IMR-90 (cell line): ENCODE data around the gene NAPSA. TPM values are rescaled to one million over a fixed set of nuclear protein-coding genes. Genes with fewer than 3 reads are reported as not detected.

Experiments
- ATAC-seq: fragments of 200-7000 bp; cut with Tn5 transposase; 2 replicates; pipeline ENCODE4 v1.9.1; 2020; ENCODE audit warnings: low read depth, mild to moderate bottlenecking, moderate library complexity
- BruUV-seq: library from RNA; stranded (reverse); fragments of 400-500 nt; replicated peaks from 2 replicates; lab custom pipeline; 2021; lab: Mats Ljungman, UMichigan
- CTCF ChIA-PET: fragments of 300-600 bp; formaldehyde crosslinking; extraction: SDS; loops from one replicate; lab custom pipeline; 2021; ENCODE audit warnings: antibody characterized with exemption; lab: Yijun Ruan, JAX
- POLR2A ChIA-PET: fragments of 300-600 bp; sonication (Branson Sonifier 250); formaldehyde crosslinking; loops from one replicate; lab custom pipeline; 2022; ENCODE audit warnings: antibody characterized with exemption; ENCODE audit not compliant: unreplicated experiment; lab: Charles Lee
- DNase-seq: peaks from one replicate; pipeline ENCODE4 v3.0.0; 2013
- H2AFZ ChIP-seq: replicated peaks from 2 replicates; pipeline ENCODE3; 2013; ENCODE audit warnings: low read length, mild to moderate bottlenecking; ENCODE audit not compliant: poor library complexity
- H2AK5ac ChIP-seq: 2 replicates; pipeline ENCODE4 v1.6.1; 2013; ENCODE audit warnings: low read depth, low read length, inconsistent platforms
- H2AK9ac ChIP-seq: replicated peaks from 2 replicates; pipeline ENCODE3; 2013; ENCODE audit warnings: mild to moderate bottlenecking, low read depth, low read length, moderate library complexity; ENCODE audit not compliant: poor library complexity
- H2BK120ac ChIP-seq: 2 replicates; pipeline ENCODE4 v1.6.1; 2013; ENCODE audit warnings: low read depth, low read length, inconsistent platforms
- H2BK15ac ChIP-seq: 3 replicates; pipeline ENCODE4 v1.6.1; 2013; ENCODE audit warnings: low read depth, low read length, inconsistent platforms
- H2BK20ac ChIP-seq: 2 replicates; pipeline ENCODE4 v1.6.1; 2013; ENCODE audit warnings: low read depth, mild to moderate bottlenecking, inconsistent platforms, low read length, moderate library complexity
- H2BK5ac ChIP-seq: 2 replicates; pipeline ENCODE4 v1.6.1; 2013; ENCODE audit warnings: mild to moderate bottlenecking, low read depth, low read length, inconsistent platforms; ENCODE audit not compliant: poor library complexity, severe bottlenecking
- H3K14ac ChIP-seq: replicated peaks from 2 replicates; pipeline ENCODE4 v1.6.1; 2013; ENCODE audit warnings: low read depth, low read length, inconsistent platforms
- H3K18ac ChIP-seq: 2 replicates; pipeline ENCODE4 v1.6.1; 2013; ENCODE audit warnings: low read depth, low read length, control low read depth
- H3K23ac ChIP-seq: 2 replicates; pipeline ENCODE4 v1.6.1; 2013; ENCODE audit warnings: low read depth, low read length, inconsistent platforms
- H3K27ac ChIP-seq: 2 replicates; pipeline ENCODE4 v1.5.1; 2013; ENCODE audit warnings: mild to moderate bottlenecking, control low read depth, low read length; ENCODE audit not compliant: insufficient read depth
- H3K27me3 ChIP-seq: 2 replicates; pipeline ENCODE4 v1.6.1; 2013; ENCODE audit warnings: low read length; ENCODE audit not compliant: control insufficient read depth, insufficient read depth
- H3K36me3 ChIP-seq: 2 replicates; pipeline ENCODE4 v1.6.1; 2013; ENCODE audit warnings: low read length, mixed read lengths; ENCODE audit not compliant: control insufficient read depth, insufficient read depth
- H3K4ac ChIP-seq: 2 replicates; pipeline ENCODE4 v1.6.1; 2013; ENCODE audit warnings: low read depth, low read length, inconsistent platforms
- H3K4me1 ChIP-seq: 2 replicates; pipeline ENCODE4 v1.6.1; 2013; ENCODE audit warnings: low read length, mixed read lengths; ENCODE audit not compliant: control insufficient read depth, insufficient read depth
- H3K4me2 ChIP-seq: 2 replicates; pipeline ENCODE4 v1.6.1; 2013; ENCODE audit warnings: low read depth, mild to moderate bottlenecking, control low read depth, low read length, moderate library complexity
- H3K4me3 ChIP-seq: 2 replicates; pipeline ENCODE4 v1.5.1; 2013; ENCODE audit warnings: low read depth, mild to moderate bottlenecking, control low read depth, low read length, moderate library complexity; ENCODE audit not compliant: insufficient read depth
- H3K56ac ChIP-seq: 2 replicates; pipeline ENCODE4 v1.6.1; 2013; ENCODE audit warnings: low read length, inconsistent platforms; ENCODE audit not compliant: insufficient read depth; ENCODE audit errors: extremely low read depth
- H3K79me1 ChIP-seq, 2 experiments: 2 replicates each; pipeline ENCODE4 v1.6.1; 2013; ENCODE audit warnings: low read length in 2 of 2, inconsistent platforms in 1 of 2, low read depth in 1 of 2
- H3K9ac ChIP-seq: 2 replicates; pipeline ENCODE4 v1.6.1; 2013; ENCODE audit warnings: low read depth, low read length, control low read depth
- H3K9me1 ChIP-seq: 2 replicates; pipeline ENCODE4 v1.6.1; 2013; ENCODE audit warnings: low read length, inconsistent platforms; ENCODE audit not compliant: insufficient read depth
- H3K9me3 ChIP-seq: 2 replicates; pipeline ENCODE4 v1.6.1; 2013; ENCODE audit warnings: low read length; ENCODE audit not compliant: control insufficient read depth, insufficient read depth
- H4K20me1 ChIP-seq: 2 replicates; pipeline ENCODE4 v1.6.1; 2013; ENCODE audit warnings: low read length, inconsistent platforms; ENCODE audit not compliant: insufficient read depth
- H4K5ac ChIP-seq: 2 replicates; pipeline ENCODE4 v1.6.1; 2013; ENCODE audit warnings: mild to moderate bottlenecking, low read depth, low read length, control low read depth
- H4K8ac ChIP-seq, 2 experiments: 2 replicates each; pipeline ENCODE4 v1.6.1; 2013; ENCODE audit warnings: low read depth in 2 of 2, low read length in 2 of 2, control low read depth in 1 of 2, inconsistent platforms in 1 of 2
- H4K91ac ChIP-seq: 2 replicates; pipeline ENCODE4 v1.6.1; 2013; ENCODE audit warnings: low read depth, low read length, inconsistent platforms; ENCODE audit not compliant: insufficient read depth
- BHLHE40 ChIP-seq: fragments of 150-350 bp; IDR thresholded peaks from 2 replicates; pipeline ENCODE4 v1.6.1; 2016; ENCODE audit warnings: mild to moderate bottlenecking, low read depth, low read length
- CEBPB ChIP-seq: IDR thresholded peaks from 2 replicates; pipeline ENCODE4 v1.6.1; 2012; ENCODE audit warnings: low read depth, low read length, improper control_type of control experiment
- FOS ChIP-seq: fragments of 150-350 bp; IDR thresholded peaks from 2 replicates; pipeline ENCODE4 v1.6.1; 2016; ENCODE audit warnings: low read depth, low read length
- MAFK ChIP-seq: IDR thresholded peaks from 2 replicates; pipeline ENCODE4 v1.6.1; 2012; ENCODE audit warnings: low read depth, low read length, improper control_type of control experiment
- MAZ ChIP-seq: IDR thresholded peaks from 2 replicates; pipeline ENCODE4 v1.6.1; 2012; ENCODE audit warnings: low read depth, mild to moderate bottlenecking, low read length, improper control_type of control experiment, moderate library complexity, borderline replicate concordance
- MXI1 ChIP-seq: IDR thresholded peaks from 2 replicates; pipeline ENCODE4 v1.6.1; 2012; ENCODE audit warnings: low read depth, mild to moderate bottlenecking, low read length, moderate library complexity, borderline replicate concordance
- NFE2L2 ChIP-seq: fragments of 150-350 bp; IDR thresholded peaks from 2 replicates; pipeline ENCODE4 v1.6.1; 2016; ENCODE audit warnings: low read depth, mild to moderate bottlenecking, low read length
- POLR2A ChIP-seq: IDR thresholded peaks from 2 replicates; pipeline ENCODE4 v1.6.1; 2012; ENCODE audit warnings: mild to moderate bottlenecking, low read depth, low read length
- RAD21 ChIP-seq: IDR thresholded peaks from 2 replicates; pipeline ENCODE4 v1.6.1; 2012; ENCODE audit warnings: low read length, improper control_type of control experiment
- RCOR1 ChIP-seq: IDR thresholded peaks from 2 replicates; pipeline ENCODE4 v1.6.1; 2012; ENCODE audit warnings: mild to moderate bottlenecking, low read length, improper control_type of control experiment; ENCODE audit not compliant: insufficient replicate concordance
- RFX5 ChIP-seq: IDR thresholded peaks from 2 replicates; pipeline ENCODE4 v1.8.0; 2012; ENCODE audit warnings: low read depth, mild to moderate bottlenecking, low read length, moderate library complexity
- SMC3 ChIP-seq: fragments of 150-350 bp; IDR thresholded peaks from 2 replicates; pipeline ENCODE4 v1.6.1; 2016; ENCODE audit warnings: low read depth, mild to moderate bottlenecking, antibody characterized with exemption, low read length, moderate library complexity
- WGBS, 2 experiments: methylation state at CpG; one replicate each; pipeline versions ENCODE4 v1.1.5 to v1.1.7; 2013; ENCODE audit warnings: missing lambda C conversion rate in 2 of 2; ENCODE audit not compliant: insufficient read length in 1 of 2; ENCODE audit errors: extremely low coverage in 2 of 2; 5-methylcytosine and 5-hydroxymethylcytosine counted together
- dilution Hi-C: fragments of 300-500 bp; cut with HindIII; formaldehyde crosslinking; loops from one replicate; pipeline ENCODE4 v1.14.3; 2018; ENCODE audit warnings: low sequenced_read_pairs; ENCODE audit not compliant: unreplicated experiment
- in situ Hi-C: fragments of 300-500 bp; cut with MboI; formaldehyde crosslinking; loops from 3 replicates; pipeline ENCODE4 v1.14.3; 2019; ENCODE audit warnings: low sequenced_read_pairs, inconsistent platforms, mixed read lengths
- intact Hi-C: fragments of 100-400 bp; cut with micrococcal nuclease; formaldehyde crosslinking; loops from 2 replicates; pipeline ENCODE4 v1.10.0; 2022
- polyA plus RNA-seq, 3 experiments: library from polyadenylated mRNA; depleted of rRNA; stranded (reverse); fragments of >200 nt; gene quantifications; 2 replicates each; pipeline ENCODE4 v1.2.3, GENCODE V29; 2012; ENCODE audit warnings: low replicate concordance in 1 of 3
- total RNA-seq: library from RNA; depleted of rRNA; stranded (reverse); fragments of >200 nt; gene quantifications from 2 replicates; pipeline ENCODE4 v1.2.3, GENCODE V29; 2012
- TF ChIP-seq, protein P1 (sequence below): fragments of 150-350 bp; IDR thresholded peaks from 2 replicates; pipeline ENCODE4 v1.6.1; 2017; ENCODE audit warnings: mild to moderate bottlenecking, antibody characterized with exemption, low read length, low read depth
- TF ChIP-seq, protein P2 (sequence below): fragments of 150-350 bp; IDR thresholded peaks from 2 replicates; pipeline ENCODE4 v1.6.1; 2016; ENCODE audit warnings: low read depth, mild to moderate bottlenecking, low read length, moderate library complexity, borderline replicate concordance

The NAPSA gene
- total and polyA plus RNA-seq, 2 of the 4 experiments (the other 2 are of a cell fraction): 0.39 TPM; not detected in 1

DNA sequence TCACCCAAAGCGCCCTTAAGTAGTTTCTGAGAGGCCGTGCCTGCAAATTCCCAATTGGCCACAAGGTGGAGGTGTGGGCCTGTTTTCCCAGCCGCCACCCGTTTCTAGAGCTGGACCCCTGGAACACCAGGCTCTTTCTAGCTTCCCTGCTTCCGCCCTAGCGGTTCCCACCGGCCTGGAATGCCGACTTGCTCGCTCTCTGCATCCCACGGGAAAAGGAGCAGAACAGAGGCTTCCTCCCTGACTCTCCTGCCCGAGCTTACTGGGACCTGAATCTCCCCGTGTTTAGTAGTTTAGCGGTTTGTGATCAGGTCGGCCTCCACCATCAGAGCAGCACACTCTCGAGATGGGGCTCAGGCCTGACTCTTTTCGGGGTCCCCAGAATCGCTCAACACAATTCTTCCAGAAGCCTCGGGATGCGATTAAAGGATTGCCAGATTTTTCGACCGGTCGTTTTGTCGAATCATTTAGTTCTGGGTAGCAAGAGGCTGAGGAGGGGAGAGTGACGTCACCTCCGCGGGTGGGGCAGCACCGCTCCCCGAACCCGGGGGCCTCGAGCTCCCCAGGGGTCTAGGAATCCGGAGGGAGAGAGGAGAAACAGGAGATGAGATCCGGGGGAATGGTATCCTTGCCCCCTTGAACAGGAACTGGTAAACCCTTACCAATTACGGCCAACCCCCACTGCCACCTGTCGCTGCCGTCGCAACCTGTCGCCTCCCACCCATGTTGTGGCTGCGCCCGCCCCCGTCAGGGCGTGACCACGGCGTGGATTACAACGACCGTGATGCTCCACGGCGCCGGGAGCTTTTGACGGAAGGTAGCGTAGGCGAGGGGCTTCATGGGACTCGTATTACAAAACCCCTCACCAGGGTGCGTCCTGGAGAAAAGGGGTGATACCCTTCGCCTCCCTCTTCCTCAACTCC, 8.0 kb downstream of the NAPSA start:
- intact Hi-C loops: loop anchor here (1.0 to 10.0 kb wide), 5 partner anchors 104 to 657 kb away; partner anchors contain the start of gene KLK10
- Histone ChIP-seq H3K36me3 (no peaks in the 10 kb centered on the region), H2BK5ac (no peak overlapping the region), H3K4me2 (peak overlapping the region; percentile 86), H3K23ac (no peak overlapping the region), H3K4me3 (peak overlapping the region; percentile 36), H2BK20ac (no peak overlapping the region), H4K20me1 (no peaks in the 10 kb centered on the region), H3K27me3 (peaks cover 6% of the 10 kb centered on the region; the same call in 1 of the 2 replicates), H3K14ac (no peak overlapping the region), H3K9ac (peak overlapping the region; percentile 28; the same call in 1 of the 2 replicates), H3K79me1 (no peaks in the 10 kb centered on the region), H3K9me1 (no peaks in the 10 kb centered on the region), H4K8ac (peak overlapping the region; percentile 9 to 68; a peak in 3 of 4 replicates), H4K5ac (peak overlapping the region; percentile 45; the same call in 1 of the 2 replicates), H3K27ac (no peak overlapping the region), H2AK9ac (no peak overlapping the region), H3K9me3 (no peaks in the 10 kb centered on the region), H2BK120ac (no peak overlapping the region), H3K56ac (no peak overlapping the region), H2AK5ac (no peak overlapping the region), H2AFZ (peak overlapping the region; percentile 90), H3K18ac (no peak overlapping the region), H3K4me1 (no peaks in the 10 kb centered on the region), H2BK15ac (no peak overlapping the region), H3K4ac (peak overlapping the region; percentile 14; the same call in 1 of the 2 replicates), H4K91ac (peak overlapping the region; percentile 2; the same call in 1 of the 2 replicates)
- 17% methylated on average over 20 of the region's 54 CpGs; no CpG with 5 or more reads in 1 of the 2 experiments for WGBS, 2 experiments
- POLR2A ChIA-PET: no interaction called here
- CTCF ChIA-PET: interaction anchor here (0.5 to 1.0 kb wide), 5 partner anchors 11 to 689 kb away, joined by 3 to 7 read pairs (median 4); no protein-coding TSS in a partner anchor
- dilution Hi-C loops: no loop called here
- ATAC-seq: peak; percentile 96
- in situ Hi-C loops: loop anchor here (10.0 kb wide), 1 partner anchor 427 kb away; no protein-coding TSS in a partner anchor
- peak; percentile 41 for DNase-seq
- BruUV-seq: no TSS peak
- TF ChIP-seq SMC3: peak; percentile 57
- no peak for TF ChIP-seq MAZ
- no peak for TF ChIP-seq NFE2L2
- TF ChIP-seq MAFK: no peak
- no peak for TF ChIP-seq POLR2A
- no peak for TF ChIP-seq MXI1
- peak; percentile 72 for TF ChIP-seq RAD21
- TF ChIP-seq, protein P1, sequence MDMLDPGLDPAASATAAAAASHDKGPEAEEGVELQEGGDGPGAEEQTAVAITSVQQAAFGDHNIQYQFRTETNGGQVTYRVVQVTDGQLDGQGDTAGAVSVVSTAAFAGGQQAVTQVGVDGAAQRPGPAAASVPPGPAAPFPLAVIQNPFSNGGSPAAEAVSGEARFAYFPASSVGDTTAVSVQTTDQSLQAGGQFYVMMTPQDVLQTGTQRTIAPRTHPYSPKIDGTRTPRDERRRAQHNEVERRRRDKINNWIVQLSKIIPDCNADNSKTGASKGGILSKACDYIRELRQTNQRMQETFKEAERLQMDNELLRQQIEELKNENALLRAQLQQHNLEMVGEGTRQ: no peak
- no peak for TF ChIP-seq RCOR1
- TF ChIP-seq BHLHE40: no peak
- no peak for TF ChIP-seq CEBPB
- TF ChIP-seq, protein P2, sequence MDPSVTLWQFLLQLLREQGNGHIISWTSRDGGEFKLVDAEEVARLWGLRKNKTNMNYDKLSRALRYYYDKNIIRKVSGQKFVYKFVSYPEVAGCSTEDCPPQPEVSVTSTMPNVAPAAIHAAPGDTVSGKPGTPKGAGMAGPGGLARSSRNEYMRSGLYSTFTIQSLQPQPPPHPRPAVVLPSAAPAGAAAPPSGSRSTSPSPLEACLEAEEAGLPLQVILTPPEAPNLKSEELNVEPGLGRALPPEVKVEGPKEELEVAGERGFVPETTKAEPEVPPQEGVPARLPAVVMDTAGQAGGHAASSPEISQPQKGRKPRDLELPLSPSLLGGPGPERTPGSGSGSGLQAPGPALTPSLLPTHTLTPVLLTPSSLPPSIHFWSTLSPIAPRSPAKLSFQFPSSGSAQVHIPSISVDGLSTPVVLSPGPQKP: no peak
- no peak for TF ChIP-seq RFX5
- TF ChIP-seq FOS: no peak
